Glutamatergic neuron (in vitro differentiated cells): ENCODE measurements around the gene WDR47. TPM values are rescaled to one million over a fixed set of nuclear protein-coding genes. Genes with fewer than 3 reads are reported as not detected.

Experiments
- DNase-seq: peaks from one replicate; pipeline ENCODE4 v3.0.0; 2022
- H3K27ac Mint-ChIP-seq: one replicate; pipeline ENCODE4 v1.8.0; 2020; ENCODE audit warnings: mild to moderate bottlenecking, mixed read lengths, inconsistent platforms; ENCODE audit not compliant: unreplicated experiment
- H3K27me3 Mint-ChIP-seq: one replicate; pipeline ENCODE4 v1.8.0; 2020; ENCODE audit warnings: mild to moderate bottlenecking, moderate library complexity, mixed read lengths, inconsistent platforms; ENCODE audit not compliant: unreplicated experiment
- H3K36me3 Mint-ChIP-seq: one replicate; pipeline ENCODE4 v1.8.0; 2020; ENCODE audit warnings: mild to moderate bottlenecking, mixed read lengths, inconsistent platforms; ENCODE audit not compliant: unreplicated experiment
- H3K4me1 Mint-ChIP-seq: one replicate; pipeline ENCODE4 v1.8.0; 2020; ENCODE audit warnings: mild to moderate bottlenecking, low read depth, mixed read lengths, inconsistent platforms; ENCODE audit not compliant: unreplicated experiment
- H3K4me3 Mint-ChIP-seq: one replicate; pipeline ENCODE4 v1.8.0; 2020; ENCODE audit warnings: mild to moderate bottlenecking, mixed read lengths, inconsistent platforms; ENCODE audit not compliant: unreplicated experiment
- H3K9me3 Mint-ChIP-seq: one replicate; pipeline ENCODE4 v1.8.0; 2020; ENCODE audit warnings: mild to moderate bottlenecking, moderate library complexity, mixed read lengths, inconsistent platforms; ENCODE audit not compliant: unreplicated experiment
- total RNA-seq: library from RNA; stranded (reverse); fragmentation: NEBNext Ultra II Directional; extraction: Animal tissue kit (Norgen Biotek cat#: 25700); gene quantifications from one replicate; pipeline ENCODE4 v1.2.1, GENCODE V29; 2021; ENCODE audit not compliant: unreplicated experiment
- TF ChIP-seq, protein P1 (sequence below): fragments of 200-600 bp; sonication (generic); IDR thresholded peaks from one replicate; pipeline ENCODE4 v1.5.0; 2021; ENCODE audit not compliant: partially characterized antibody, unreplicated experiment

WDR47 gene
- total RNA-seq, 1 donor from 2014 or later = 128 TPM

DNA sequence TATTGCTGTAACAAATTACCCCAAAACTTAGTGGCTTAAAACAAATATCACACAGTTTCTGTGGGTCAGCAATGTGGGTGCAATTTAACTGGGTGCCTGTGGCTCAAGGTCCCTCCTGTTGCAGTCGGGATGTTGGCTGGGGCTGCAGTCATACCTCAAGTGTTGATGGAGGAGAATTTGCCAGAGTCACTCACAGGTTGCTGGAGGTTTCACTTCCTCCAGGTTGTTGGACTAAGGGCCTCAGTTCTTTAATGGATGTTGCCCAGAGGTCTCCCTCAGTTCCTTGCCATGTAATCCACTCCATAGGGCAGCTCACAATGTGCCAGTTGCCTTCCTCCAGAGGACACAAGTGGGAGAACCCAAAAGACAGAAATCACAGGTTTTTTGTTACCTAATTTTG, 36.4 kb upstream of the WDR47 start:
- Mint-ChIP-seq H3K4me1 (peaks cover 8% of the 10 kb centered on the region), H3K27ac (no peak overlapping the region), H3K9me3 (peaks cover 10% of the 10 kb centered on the region), H3K27me3 (no peaks in the 10 kb centered on the region), H3K36me3 (no peaks in the 10 kb centered on the region), H3K4me3 (no peak overlapping the region)
- TF ChIP-seq, protein P1, sequence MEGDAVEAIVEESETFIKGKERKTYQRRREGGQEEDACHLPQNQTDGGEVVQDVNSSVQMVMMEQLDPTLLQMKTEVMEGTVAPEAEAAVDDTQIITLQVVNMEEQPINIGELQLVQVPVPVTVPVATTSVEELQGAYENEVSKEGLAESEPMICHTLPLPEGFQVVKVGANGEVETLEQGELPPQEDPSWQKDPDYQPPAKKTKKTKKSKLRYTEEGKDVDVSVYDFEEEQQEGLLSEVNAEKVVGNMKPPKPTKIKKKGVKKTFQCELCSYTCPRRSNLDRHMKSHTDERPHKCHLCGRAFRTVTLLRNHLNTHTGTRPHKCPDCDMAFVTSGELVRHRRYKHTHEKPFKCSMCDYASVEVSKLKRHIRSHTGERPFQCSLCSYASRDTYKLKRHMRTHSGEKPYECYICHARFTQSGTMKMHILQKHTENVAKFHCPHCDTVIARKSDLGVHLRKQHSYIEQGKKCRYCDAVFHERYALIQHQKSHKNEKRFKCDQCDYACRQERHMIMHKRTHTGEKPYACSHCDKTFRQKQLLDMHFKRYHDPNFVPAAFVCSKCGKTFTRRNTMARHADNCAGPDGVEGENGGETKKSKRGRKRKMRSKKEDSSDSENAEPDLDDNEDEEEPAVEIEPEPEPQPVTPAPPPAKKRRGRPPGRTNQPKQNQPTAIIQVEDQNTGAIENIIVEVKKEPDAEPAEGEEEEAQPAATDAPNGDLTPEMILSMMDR = no peak
- no peak for DNase-seq

DNA sequence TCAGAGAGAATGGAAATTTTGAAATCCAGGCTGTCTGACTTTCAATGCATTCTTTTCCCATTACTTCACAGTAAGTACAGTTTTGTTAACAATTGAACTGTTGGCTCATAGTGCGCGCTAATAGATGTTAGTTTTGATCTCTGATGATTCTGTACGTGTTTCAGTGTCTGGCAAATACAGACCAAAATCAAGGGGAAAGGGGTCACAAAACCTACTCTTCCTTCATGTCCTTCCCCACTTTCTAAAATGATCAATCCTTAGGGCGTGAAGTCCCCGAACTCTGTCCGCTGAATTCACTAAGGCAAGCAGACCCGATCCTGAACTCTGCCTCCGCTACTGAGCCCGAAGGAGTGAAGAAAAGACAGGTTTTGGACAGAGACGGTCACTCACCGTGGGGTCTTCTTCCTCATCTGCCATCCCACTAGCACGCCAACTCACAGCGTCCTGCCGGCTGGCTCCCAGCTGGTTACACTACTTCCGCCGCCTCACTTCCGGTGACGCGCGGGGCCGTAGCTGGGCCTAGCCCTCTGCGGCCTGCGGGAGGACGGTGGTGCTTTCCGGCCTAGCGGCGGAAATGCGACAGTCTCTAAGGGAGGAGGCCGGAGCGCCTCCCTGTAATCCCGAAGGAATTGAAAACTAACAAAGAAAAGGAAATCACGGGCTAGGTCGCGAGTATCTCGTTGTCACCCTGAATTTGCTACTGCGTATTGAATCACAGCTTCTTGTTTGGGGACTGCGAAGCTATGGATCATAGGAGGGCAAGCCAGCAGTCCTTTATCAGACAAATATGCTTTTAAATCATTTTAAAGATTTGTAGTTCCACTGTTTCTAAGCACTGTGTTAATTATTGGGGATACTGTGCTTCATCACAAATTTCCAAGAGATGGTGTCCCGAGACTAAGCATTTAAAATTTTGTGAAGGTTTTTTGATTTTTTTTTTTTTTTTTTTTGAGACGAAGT, 33.9 kb upstream of the WDR47 start, which contains the start of gene TAF13:
Gene TAF13, minus strand, starts transcription at position 473 of the 960 bp plus-strand sequence. Its CDS starts 56 bp downstream, at position 417.
- TF ChIP-seq, protein P1 = no peak
- H3K36me3 Mint-ChIP-seq = no peaks in the 10 kb centered on the region

DNA sequence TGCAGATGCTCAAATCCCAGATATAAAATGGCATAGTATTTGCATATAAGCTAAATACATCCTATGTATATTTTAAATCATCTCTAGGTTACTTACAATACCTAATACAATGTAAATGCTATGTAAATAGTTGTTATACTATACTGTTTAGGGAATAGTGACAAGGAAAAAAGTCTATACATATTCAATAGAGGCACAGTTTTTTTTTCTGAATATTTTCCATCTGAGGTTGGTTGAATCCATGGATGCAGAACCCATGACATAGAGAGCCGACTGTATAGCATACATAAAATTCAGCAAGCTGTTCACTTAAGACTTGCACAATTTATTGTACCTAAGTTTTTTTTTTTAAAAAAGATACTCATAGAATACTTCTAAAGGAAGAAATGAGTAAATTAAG, 27.4 kb upstream of the WDR47 start:
- Mint-ChIP-seq H3K9me3 (no peaks in the 10 kb centered on the region), H3K27me3 (no peaks in the 10 kb centered on the region), H3K36me3 (no peaks in the 10 kb centered on the region)

More for the DNA sequence above, 33.9 kb upstream of the WDR47 start, which contains the start of gene TAF13:
- Mint-ChIP-seq H3K4me1 (peaks cover 8% of the 10 kb centered on the region), H3K27me3 (no peaks in the 10 kb centered on the region), H3K4me3 (peak within 1 kb of the TSS; percentile 99), H3K9me3 (peaks cover 10% of the 10 kb centered on the region), H3K27ac (peak within 1 kb of the TSS; percentile 100)
- peak; percentile 96 for DNase-seq

DNA sequence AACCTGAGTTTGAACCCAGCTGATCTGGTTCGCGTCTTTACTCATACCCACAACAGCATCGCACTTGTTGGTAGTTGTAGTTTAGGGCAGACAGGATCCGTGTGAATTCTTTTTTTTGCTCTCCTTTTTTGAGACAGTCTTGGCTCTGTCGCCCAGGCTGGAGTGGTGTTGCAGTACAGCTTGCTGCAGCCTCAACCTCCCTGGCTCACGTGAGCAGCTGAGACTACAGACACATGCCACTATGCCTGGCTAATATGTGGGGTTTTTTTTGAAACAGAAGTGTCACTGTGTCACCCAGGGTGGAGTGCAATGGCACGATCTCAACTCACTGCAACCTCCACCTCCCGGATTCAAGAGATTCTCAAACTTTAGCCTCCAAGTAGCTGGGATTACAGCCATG, 26.0 kb upstream of the WDR47 start:
- no peaks in the 10 kb centered on the region for H3K9me3 Mint-ChIP-seq

More for the DNA sequence above, 27.4 kb upstream of the WDR47 start:
- Mint-ChIP-seq H3K27ac (no peak overlapping the region), H3K4me3 (no peak overlapping the region), H3K4me1 (peaks cover 2% of the 10 kb centered on the region)
- no peak for DNase-seq
- TF ChIP-seq, protein P1 = no peak

More for the DNA sequence above, 26.0 kb upstream of the WDR47 start:
- Mint-ChIP-seq H3K36me3 (no peaks in the 10 kb centered on the region), H3K27me3 (no peaks in the 10 kb centered on the region), H3K4me3 (no peak overlapping the region), H3K4me1 (no peaks in the 10 kb centered on the region), H3K27ac (no peak overlapping the region)
- no peak for DNase-seq
- TF ChIP-seq, protein P1 = no peak
